GM15510 (cell line): ENCODE measurements around the gene RUFY3.

ENCODE experiments used
- POLR2A ChIP-seq: IDR thresholded peaks from 3 replicates; pipeline ENCODE4 v1.6.1; 2011; ENCODE audit warnings: borderline replicate concordance; ENCODE audit not compliant: insufficient read length; ENCODE audit errors: extremely low read depth

Gene RUFY3, protein sequence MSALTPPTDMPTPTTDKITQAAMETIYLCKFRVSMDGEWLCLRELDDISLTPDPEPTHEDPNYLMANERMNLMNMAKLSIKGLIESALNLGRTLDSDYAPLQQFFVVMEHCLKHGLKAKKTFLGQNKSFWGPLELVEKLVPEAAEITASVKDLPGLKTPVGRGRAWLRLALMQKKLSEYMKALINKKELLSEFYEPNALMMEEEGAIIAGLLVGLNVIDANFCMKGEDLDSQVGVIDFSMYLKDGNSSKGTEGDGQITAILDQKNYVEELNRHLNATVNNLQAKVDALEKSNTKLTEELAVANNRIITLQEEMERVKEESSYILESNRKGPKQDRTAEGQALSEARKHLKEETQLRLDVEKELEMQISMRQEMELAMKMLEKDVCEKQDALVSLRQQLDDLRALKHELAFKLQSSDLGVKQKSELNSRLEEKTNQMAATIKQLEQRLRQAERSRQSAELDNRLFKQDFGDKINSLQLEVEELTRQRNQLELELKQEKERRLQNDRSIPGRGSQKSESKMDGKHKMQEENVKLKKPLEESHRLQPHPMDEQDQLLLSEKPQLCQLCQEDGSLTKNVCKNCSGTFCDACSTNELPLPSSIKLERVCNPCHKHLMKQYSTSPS

DNA sequence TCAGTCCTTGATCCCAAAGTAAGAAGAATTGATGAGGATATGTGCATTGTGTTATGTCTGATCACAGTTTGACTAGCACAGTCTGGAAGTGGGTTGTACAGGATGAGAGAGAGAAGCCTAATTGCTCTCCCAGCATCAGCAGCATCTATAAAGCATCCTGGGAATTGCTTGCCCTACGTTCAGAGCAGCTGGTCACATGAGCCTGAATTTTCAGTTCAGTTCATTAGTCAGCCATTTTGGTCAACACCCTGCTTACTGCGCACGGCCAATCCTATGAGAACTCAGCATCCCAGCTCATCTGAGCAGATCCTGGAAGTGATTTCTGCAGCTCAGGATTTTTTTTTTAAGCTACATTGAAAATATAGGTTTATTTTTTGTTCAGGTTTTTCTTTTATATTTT lies at the start of gene RUFY3:
RUFY3 (plus strand) TSS at position 218 of the 400 bp plus-strand sequence. CDS start 610 bp downstream, outside the sequence.
- TF ChIP-seq POLR2A = no peak

DNA sequence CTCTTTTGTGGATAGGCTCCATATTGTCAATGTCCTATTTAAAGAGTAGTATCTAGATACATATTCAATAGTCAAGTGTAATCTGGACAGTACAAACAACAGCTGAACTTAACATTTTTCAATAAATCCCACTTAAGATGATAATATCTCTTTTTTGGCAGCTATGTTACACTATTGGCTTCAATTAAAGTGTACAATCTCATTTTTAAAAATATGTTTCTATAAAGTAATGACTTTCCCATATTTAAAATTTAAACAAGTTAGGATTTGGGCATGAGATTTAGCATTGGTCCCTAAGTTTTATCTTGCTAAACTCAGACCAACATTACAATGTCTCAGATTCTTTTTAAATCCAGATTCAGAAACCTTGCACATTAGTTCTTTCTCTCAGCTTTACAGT lies 47.6 kb upstream of the RUFY3 start:
- no peak for TF ChIP-seq POLR2A

- TF ChIP-seq POLR2A = no peak
These were observed 47.0 kb upstream of the RUFY3 start for GRCh38 chr4:70674731-70675130.

DNA sequence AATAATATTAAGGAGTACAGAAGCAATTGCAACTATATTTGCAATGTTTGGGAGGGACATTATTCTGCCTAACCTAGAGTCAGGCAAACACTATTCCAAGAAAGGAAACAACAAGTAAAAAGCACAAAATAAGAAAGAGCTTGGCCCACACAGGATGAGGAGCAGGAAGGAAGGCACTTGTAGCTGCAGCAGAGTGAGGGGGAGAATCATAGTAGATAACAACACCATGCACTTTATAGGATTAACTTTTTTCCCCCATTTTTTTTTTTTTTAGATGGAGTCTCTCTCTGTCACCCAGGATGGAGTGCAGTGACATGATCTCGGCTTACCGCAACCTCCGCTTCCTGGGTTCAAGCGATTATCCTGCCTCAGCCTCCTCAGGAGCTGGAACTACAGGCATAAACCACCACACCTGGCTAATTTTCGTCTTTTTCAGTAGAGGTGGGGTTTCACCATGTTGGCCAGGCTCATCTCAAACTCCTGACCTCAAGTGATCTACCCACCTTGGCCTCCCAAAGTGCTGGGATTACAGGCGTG lies 45.1 kb upstream of the RUFY3 start:
- no peak for TF ChIP-seq POLR2A

- TF ChIP-seq POLR2A = no peak
These were observed 43.3 kb upstream of the RUFY3 start for GRCh38 chr4:70678383-70678999.

- TF ChIP-seq POLR2A = no peak
These were observed 40.8 kb upstream of the RUFY3 start for GRCh38 chr4:70680934-70681333.

- TF ChIP-seq POLR2A = no peak
These were observed 40.1 kb upstream of the RUFY3 start for GRCh38 chr4:70681704-70682103.

GRCh38 chr4:70687392-70687791 lies 34.4 kb upstream of the RUFY3 start:
- no peak for TF ChIP-seq POLR2A

GRCh38 chr4:70687821-70688794 lies 33.7 kb upstream of the RUFY3 start, which contains the start of gene UTP3:
Gene UTP3, plus strand, starts transcription at chr4:70688532. Its CDS starts 146 bp downstream, at chr4:70688678.
- TF ChIP-seq POLR2A = peak; percentile 82

GRCh38 chr4:70688795-70689231 lies 33.0 kb upstream of the RUFY3 start:
- TF ChIP-seq POLR2A = no peak

GRCh38 chr4:70691661-70692060 lies 30.1 kb upstream of the RUFY3 start:
- TF ChIP-seq POLR2A = no peak

DNA sequence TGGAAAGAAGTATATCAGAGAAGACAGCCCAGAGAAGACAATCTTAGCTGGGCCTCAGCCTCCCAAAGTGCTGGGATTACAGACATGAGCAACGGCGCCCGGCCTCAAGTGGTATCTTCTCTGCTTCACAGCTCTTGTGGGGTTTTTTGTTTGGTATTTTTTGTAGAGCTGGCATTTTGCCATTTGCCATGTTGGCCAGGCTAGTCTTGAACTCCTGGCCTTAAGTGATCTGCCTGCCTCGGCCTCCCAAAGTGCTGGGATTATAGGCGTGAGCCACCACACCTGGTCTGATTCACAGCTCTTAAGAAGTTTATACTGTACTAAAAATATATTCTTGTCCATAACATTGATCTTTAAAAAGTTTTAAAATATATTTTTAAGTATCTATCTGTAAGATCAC lies 21.1 kb upstream of the RUFY3 start:
- no peak for TF ChIP-seq POLR2A

GRCh38 chr4:70701271-70701670 lies 20.5 kb upstream of the RUFY3 start:
- no peak for TF ChIP-seq POLR2A

- TF ChIP-seq POLR2A = no peak
These were observed 18.0 kb upstream of the RUFY3 start for GRCh38 chr4:70703619-70704214.
